Upper lobe of right lung (tissue), 1 donor: ENCODE measurements around the gene PPP4C. TPM values are rescaled to one million over a fixed set of nuclear protein-coding genes. Genes with fewer than 3 reads are reported as not detected.

Experiments
- ATAC-seq: fragments of 200-7000 bp; cut with Tn5 transposase; one replicate; pipeline ENCODE4 v1.9.1; 2020; ENCODE audit warnings: mild to moderate bottlenecking, moderate library complexity
- DNase-seq: peaks from one replicate; pipeline ENCODE4 v3.0.0-alpha.2; 2020
- H3K27ac ChIP-seq: fragments of 200-600 bp; one replicate; pipeline ENCODE4 v1.8.0; 2022
- H3K27me3 ChIP-seq: fragments of 200-600 bp; one replicate; pipeline ENCODE4 v1.8.0; 2022; ENCODE audit warnings: mild to moderate bottlenecking
- H3K36me3 ChIP-seq: fragments of 200-600 bp; one replicate; pipeline ENCODE4 v1.8.0; 2022
- H3K4me1 ChIP-seq: fragments of 200-600 bp; one replicate; pipeline ENCODE4 v1.8.0; 2022
- H3K4me3 ChIP-seq: fragments of 200-600 bp; one replicate; pipeline ENCODE4 v1.8.0; 2022; ENCODE audit warnings: mild to moderate bottlenecking
- H3K9me3 ChIP-seq: fragments of 200-600 bp; one replicate; pipeline ENCODE4 v1.8.0; 2022
- intact Hi-C: fragments of 100-400 bp; cut with DNase I; formaldehyde crosslinking; loops from one replicate; pipeline ENCODE4 v1.11.0; 2022
- total RNA-seq: library from RNA; stranded (reverse); fragmentation: NEBNext Ultra II Directional; extraction: Animal tissue kit (Norgen Biotek cat#: 25700); gene quantifications from one replicate; pipeline ENCODE4 v1.2.1, GENCODE V29; 2021
- TF ChIP-seq, protein P1 (sequence below): fragments of 200-600 bp; IDR thresholded peaks from one replicate; pipeline ENCODE4 v1.8.0; 2022; ENCODE audit warnings: antibody characterized with exemption
- donor health status: DM: no; HTN: yes; CAD: no; lungs with severe emphysema.

PPP4C gene
- total RNA-seq, 1 donor from 2014 or later, result 74.2 TPM

DNA sequence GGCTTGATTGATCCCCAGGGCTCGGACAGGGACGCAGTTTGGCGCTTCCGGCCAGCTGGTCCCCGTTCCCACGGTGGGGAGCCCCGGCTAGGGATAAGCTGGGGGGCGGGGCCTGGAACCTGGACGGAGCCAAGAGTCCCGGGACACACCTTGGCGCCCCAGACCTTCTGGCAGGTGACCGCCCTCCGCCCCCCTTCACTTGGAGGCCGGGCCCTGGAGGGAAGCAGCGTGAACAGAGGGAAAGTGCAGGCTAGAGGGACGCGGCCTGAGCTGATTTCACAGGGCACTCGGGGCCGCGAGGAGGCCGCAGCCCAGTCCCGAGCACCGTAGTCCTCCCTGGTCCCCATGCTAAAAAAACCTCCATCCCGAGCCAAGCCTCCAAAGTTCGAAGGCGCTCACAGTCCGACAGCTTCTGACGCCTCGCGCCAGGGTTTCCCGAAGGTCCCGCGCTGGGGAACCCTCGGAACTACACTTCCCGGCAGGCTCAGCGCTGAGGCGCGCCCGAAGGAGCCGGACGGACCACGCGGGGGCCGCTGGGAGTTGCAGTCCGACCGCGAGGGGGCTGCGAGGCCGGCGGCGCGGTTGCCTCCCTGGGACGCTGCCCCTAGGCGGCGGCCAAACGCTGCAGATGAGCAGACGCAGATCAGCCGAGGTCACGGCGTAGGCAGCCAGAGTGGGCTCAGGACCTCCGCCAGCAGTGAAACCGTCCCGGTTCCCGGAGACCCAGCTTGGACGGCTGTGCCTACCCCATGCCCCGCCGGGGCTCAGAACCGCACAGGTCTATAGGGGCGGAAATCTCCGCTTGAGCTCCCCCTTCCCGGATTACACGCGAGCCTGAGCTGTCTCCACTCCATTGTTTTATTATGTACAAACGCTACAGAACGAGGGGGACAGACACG lies 15.9 kb downstream of the PPP4C start, which contains the start of gene TBX6:
Gene TBX6 (minus strand): TSS at position 451 of the 899 bp plus-strand sequence. CDS start 731 bp downstream, outside the sequence.
- peak within 1 kb of the TSS; percentile 79 for H3K27ac ChIP-seq
- H3K36me3 ChIP-seq, result peaks cover 18% of the 10 kb centered on the region
- ATAC-seq (peak; percentile 91), DNase-seq (peak; percentile 98)
- H3K4me1 ChIP-seq, result peaks cover 48% of the 10 kb centered on the region
- H3K27me3 ChIP-seq, result no peaks in the 10 kb centered on the region
- no peaks in the 10 kb centered on the region for H3K9me3 ChIP-seq
- TF ChIP-seq, protein P1, sequence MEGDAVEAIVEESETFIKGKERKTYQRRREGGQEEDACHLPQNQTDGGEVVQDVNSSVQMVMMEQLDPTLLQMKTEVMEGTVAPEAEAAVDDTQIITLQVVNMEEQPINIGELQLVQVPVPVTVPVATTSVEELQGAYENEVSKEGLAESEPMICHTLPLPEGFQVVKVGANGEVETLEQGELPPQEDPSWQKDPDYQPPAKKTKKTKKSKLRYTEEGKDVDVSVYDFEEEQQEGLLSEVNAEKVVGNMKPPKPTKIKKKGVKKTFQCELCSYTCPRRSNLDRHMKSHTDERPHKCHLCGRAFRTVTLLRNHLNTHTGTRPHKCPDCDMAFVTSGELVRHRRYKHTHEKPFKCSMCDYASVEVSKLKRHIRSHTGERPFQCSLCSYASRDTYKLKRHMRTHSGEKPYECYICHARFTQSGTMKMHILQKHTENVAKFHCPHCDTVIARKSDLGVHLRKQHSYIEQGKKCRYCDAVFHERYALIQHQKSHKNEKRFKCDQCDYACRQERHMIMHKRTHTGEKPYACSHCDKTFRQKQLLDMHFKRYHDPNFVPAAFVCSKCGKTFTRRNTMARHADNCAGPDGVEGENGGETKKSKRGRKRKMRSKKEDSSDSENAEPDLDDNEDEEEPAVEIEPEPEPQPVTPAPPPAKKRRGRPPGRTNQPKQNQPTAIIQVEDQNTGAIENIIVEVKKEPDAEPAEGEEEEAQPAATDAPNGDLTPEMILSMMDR, result peak; percentile 78
- H3K4me3 ChIP-seq, result peak within 1 kb of the TSS; percentile 62
- intact Hi-C loops, result no loop called here

DNA sequence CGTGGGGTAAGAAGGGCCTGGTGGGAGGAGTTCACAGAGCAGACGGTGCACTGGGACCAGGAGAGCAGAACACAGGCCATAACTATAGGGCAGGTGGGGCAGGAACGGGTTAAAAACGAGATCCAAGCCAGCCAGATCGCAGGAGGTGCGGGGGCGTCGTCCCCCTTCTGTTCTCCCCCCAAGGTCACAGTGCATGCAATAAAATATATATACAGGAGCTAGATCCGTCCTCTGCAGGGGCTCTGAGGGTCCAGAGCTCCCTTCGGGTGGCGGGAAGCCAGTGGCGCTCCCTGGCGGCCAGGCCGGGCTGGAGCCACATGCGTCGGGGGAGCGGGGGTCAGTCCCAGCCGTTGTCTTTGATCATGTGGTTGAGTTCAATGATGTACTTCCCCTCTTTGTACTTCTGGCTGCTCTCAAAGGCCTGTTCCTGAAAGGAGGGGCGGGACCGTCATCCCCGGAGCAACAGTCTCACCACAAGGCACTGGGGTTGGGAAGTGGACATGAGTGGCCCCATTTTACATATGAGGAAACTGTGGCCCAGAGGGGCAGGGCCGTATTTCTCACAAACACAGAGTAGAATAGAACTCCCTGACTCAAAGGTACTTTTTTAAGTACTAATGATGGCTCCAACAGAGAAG lies 16.7 kb downstream of the PPP4C start:
- peak overlapping the region; percentile 62 for H3K4me3 ChIP-seq
- intact Hi-C loops, result no loop called here
- H3K4me1 ChIP-seq, result peaks cover 48% of the 10 kb centered on the region
- H3K36me3 ChIP-seq, result peaks cover 18% of the 10 kb centered on the region
- H3K27me3 ChIP-seq, result no peaks in the 10 kb centered on the region
- ATAC-seq (peak; percentile 74), DNase-seq (peak; percentile 92)
- TF ChIP-seq, protein P1, result peak; percentile 69
- no peaks in the 10 kb centered on the region for H3K9me3 ChIP-seq
- peak overlapping the region; percentile 79 for H3K27ac ChIP-seq

DNA sequence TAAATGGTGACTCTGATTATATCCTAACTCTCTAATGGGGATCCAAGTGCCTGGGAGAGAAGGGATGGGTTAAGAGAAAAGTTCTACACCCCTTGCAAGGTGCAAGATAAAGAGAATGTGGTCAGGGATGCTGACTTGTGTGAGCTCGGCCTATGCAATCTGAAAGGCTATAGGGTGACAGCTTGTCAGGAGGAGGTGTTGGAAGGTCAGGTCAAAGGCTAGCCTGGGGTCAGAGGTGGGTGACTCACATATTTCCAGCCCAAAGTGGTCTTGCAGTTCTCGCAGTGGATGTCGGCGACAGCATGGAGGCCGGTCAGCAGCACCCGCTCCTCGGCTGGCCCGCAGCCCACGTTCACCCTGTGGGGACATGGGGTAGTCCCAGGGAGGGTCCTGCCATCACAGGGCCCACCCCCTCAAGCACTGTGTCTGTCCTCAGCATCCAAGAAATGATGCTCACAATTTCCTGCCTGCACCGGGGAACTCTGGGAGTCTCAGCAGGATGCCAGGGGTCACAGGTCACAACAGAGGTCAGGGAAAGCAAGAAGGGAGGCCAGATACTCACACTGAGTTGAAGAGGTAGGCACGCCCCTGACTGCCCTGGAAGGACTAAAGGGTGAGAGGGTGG lies 18.9 kb downstream of the PPP4C start:
- H3K4me3 ChIP-seq, result peak overlapping the region; percentile 84
- TF ChIP-seq, protein P1, result no peak
- intact Hi-C loops, result no loop called here
- peaks cover 18% of the 10 kb centered on the region for H3K36me3 ChIP-seq
- DNase-seq (no peak), ATAC-seq (no peak)
- no peaks in the 10 kb centered on the region for H3K27me3 ChIP-seq
- no peaks in the 10 kb centered on the region for H3K9me3 ChIP-seq
- peak overlapping the region; percentile 94 for H3K27ac ChIP-seq
- H3K4me1 ChIP-seq, result peaks cover 48% of the 10 kb centered on the region

DNA sequence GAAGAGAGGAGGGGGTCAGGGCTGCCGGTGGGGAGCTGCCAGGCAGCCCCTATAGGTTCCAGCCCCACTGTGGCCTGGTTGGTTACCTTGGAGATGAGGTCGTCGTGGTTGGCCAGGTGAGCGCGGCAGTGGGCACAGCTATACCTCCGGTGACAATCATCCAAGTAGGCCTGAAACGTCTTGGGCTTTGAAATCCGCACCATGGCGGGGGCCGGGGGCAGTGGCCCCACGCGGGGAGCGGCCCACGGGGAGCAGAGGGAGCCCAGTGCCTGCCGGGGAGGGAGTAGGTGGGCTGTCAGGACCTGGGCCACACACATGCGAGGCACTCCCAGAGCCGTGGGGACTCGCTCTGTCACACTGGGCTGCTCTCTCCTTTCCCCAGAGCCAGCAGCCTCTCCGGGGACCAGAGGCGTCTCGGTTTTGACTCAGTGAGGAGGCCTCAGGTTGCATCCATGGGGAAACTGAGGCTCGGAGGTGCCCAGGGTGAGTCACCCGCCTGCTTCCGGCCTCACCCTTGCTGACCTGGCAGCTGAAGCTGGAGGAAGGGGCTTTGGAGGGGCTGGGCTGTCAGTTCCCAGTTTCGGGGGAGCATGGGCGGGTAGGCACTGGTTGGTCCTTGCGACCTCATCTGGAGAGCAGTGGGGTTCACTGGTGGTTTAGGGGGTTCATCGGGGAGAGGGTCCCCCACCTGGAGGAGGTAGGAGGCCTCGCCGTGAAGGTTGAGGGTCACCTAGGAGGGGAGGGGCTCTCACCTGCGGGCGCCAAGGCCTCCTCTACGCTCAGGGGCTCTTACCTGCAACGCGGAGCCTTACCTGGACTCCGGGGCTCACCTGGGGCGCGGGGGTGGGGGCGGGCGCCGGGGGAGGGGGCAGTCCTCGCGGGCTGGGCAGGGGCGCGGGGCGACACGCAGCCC lies 19.6 kb downstream of the PPP4C start:
- TF ChIP-seq, protein P1, result no peak
- H3K27me3 ChIP-seq, result no peaks in the 10 kb centered on the region
- DNase-seq (peak; percentile 72), ATAC-seq (no peak)
- intact Hi-C loops, result no loop called here
- peak overlapping the region; percentile 84 for H3K4me3 ChIP-seq
- H3K27ac ChIP-seq, result peak overlapping the region; percentile 94
- peaks cover 18% of the 10 kb centered on the region for H3K36me3 ChIP-seq
- H3K4me1 ChIP-seq, result peaks cover 48% of the 10 kb centered on the region
- H3K9me3 ChIP-seq, result no peaks in the 10 kb centered on the region
